HepG2 (cell line): ENCODE measurements around the gene S1PR5. TPM values are rescaled to one million over a fixed set of nuclear protein-coding genes. Genes with fewer than 3 reads are reported as not detected.

ENCODE experiments used
- ATF7-NPFF ChIP-seq: sonication (generic); formaldehyde crosslinking; IDR thresholded peaks from 2 replicates; pipeline ENCODE4 v1.8.1; 2023; ENCODE audit warnings: mild to moderate bottlenecking, low read depth, missing genetic modification reagents, moderate library complexity
- CEBPG ChIP-seq: IDR thresholded peaks from 2 replicates; pipeline ENCODE4 v1.6.1; 2016
- HDAC2 ChIP-seq: sonication (generic); formaldehyde crosslinking; IDR thresholded peaks from 2 replicates; pipeline ENCODE4 v1.4.0; 2020; ENCODE audit warnings: missing genetic modification reagents
- JDP2 ChIP-seq: sonication (generic); formaldehyde crosslinking; IDR thresholded peaks from 2 replicates; pipeline ENCODE4 v1.8.1; 2022; ENCODE audit warnings: missing genetic modification reagents, borderline replicate concordance
- KAT8 ChIP-seq: IDR thresholded peaks from 2 replicates; pipeline ENCODE4 v1.6.1; 2016; ENCODE audit warnings: missing genetic modification reagents, missing compliant biosample characterization
- KIAA2018 ChIP-seq: sonication (generic); formaldehyde crosslinking; IDR thresholded peaks from 2 replicates; pipeline ENCODE4 v1.5.0; 2020; ENCODE audit warnings: mild to moderate bottlenecking, missing genetic modification reagents, borderline replicate concordance
- RAD21 ChIP-seq: fragments of 450-650 bp; formaldehyde crosslinking; IDR thresholded peaks from 2 replicates; pipeline ENCODE4 v1.5.0; 2020; ENCODE audit warnings: mild to moderate bottlenecking
- SAFB2 ChIP-seq: sonication (generic); formaldehyde crosslinking; IDR thresholded peaks from 2 replicates; pipeline ENCODE4 v1.5.1; 2020; ENCODE audit warnings: missing genetic modification reagents, low read depth, mild to moderate bottlenecking, borderline replicate concordance
- SIX1 ChIP-seq: sonication (generic); formaldehyde crosslinking; IDR thresholded peaks from 2 replicates; pipeline ENCODE4 v1.4.0; 2020; ENCODE audit warnings: missing genetic modification reagents, borderline replicate concordance
- ZGPAT ChIP-seq: IDR thresholded peaks from 2 replicates; pipeline ENCODE4 v1.6.1; 2016; ENCODE audit warnings: mild to moderate bottlenecking
- ZNF101 ChIP-seq: sonication (generic); formaldehyde crosslinking; IDR thresholded peaks from 2 replicates; pipeline ENCODE4 v1.4.0; 2020; ENCODE audit warnings: mild to moderate bottlenecking, low read depth, missing genetic modification reagents, borderline replicate concordance
- ZNF281 ChIP-seq: sonication (generic); formaldehyde crosslinking; IDR thresholded peaks from 2 replicates; pipeline ENCODE4 v1.4.0; 2020; ENCODE audit warnings: missing genetic modification reagents, borderline replicate concordance
- ZNF510 ChIP-seq: sonication (generic); formaldehyde crosslinking; IDR thresholded peaks from 2 replicates; pipeline ENCODE4 v1.4.0; 2020; ENCODE audit warnings: low read depth, mild to moderate bottlenecking, missing genetic modification reagents
- ZNF749 ChIP-seq: sonication (generic); formaldehyde crosslinking; IDR thresholded peaks from 2 replicates; pipeline ENCODE4 v1.8.0; 2022; ENCODE audit warnings: mild to moderate bottlenecking, missing genetic modification reagents, moderate library complexity, borderline replicate concordance
- ZNF816 ChIP-seq: sonication (generic); formaldehyde crosslinking; IDR thresholded peaks from 2 replicates; pipeline ENCODE4 v1.8.0; 2022; ENCODE audit warnings: missing genetic modification reagents, mild to moderate bottlenecking, borderline replicate concordance
- polyA plus RNA-seq, 8 experiments: library from polyadenylated mRNA; depleted of rRNA in 3 of 8; stranded (reverse) in 7 of 8; unstranded in 1 of 8; fragments of >200 nt; fragmentation: Illumina TruSeq in 4 of 8; extraction: Trizol in 4 of 8; gene quantifications; 2 replicates each; pipeline versions ENCODE4 v1.2.1 to v1.2.3, GENCODE V29; 2011 to 2016; ENCODE audit warnings: low read depth in 4 of 8, missing spikeins in 1 of 8, mixed read lengths in 1 of 8; ENCODE audit not compliant: insufficient read depth in 1 of 8
- total RNA-seq, 5 experiments: library from RNA; depleted of rRNA; stranded (reverse); fragments of >200 nt; fragmentation: Illumina TruSeq; extraction: Trizol; gene quantifications; 2 replicates each; pipeline ENCODE4 v1.2.3, GENCODE V29; 2016; ENCODE audit warnings: low read depth in 1 of 5

S1PR5 gene
- total and polyA plus RNA-seq, 2 of the 13 experiments (the other 11 are each of a cell fraction or from before 2014, with no cell fraction given), result 0.04 TPM; not detected in 1

- peak; percentile 23; the same call in 1 of the 2 replicates for TF ChIP-seq ZNF281 (CRISPR knock-in tag)
- TF ChIP-seq ATF7-NPFF, result peak; percentile 99
- TF ChIP-seq ZGPAT (CRISPR knock-in tag), result peak; percentile 95
- peak; percentile 54 for TF ChIP-seq CEBPG (CRISPR knock-in tag)
- peak; percentile 12; the same call in 1 of the 2 replicates for TF ChIP-seq SIX1
- peak; percentile 79 for TF ChIP-seq HDAC2 (CRISPR knock-in tag)
- peak; percentile 88 for TF ChIP-seq KAT8 (CRISPR knock-in tag)
- peak; percentile 84; the same call in 1 of the 2 replicates for TF ChIP-seq KIAA2018 (CRISPR knock-in tag)
- TF ChIP-seq ZNF510, result peak; percentile 83; the same call in 1 of the 2 replicates
- TF ChIP-seq ZNF816 (CRISPR knock-in tag), result peak; percentile 64; the same call in 1 of the 2 replicates
- TF ChIP-seq JDP2 (CRISPR knock-in tag), result peak; percentile 70; the same call in 1 of the 2 replicates
- TF ChIP-seq SAFB2 (CRISPR knock-in tag), result peak; percentile 88
- TF ChIP-seq ZNF101 (CRISPR knock-in tag), result no peak
- peak; percentile 82; the same call in 1 of the 2 replicates for TF ChIP-seq ZNF749 (CRISPR knock-in tag)
- TF ChIP-seq RAD21 (CRISPR knock-in tag), result peak; percentile 52; the same call in 1 of the 2 replicates
Observed at GRCh38 chr19:10565567-10566407, 48.5 kb upstream of the S1PR5 start, which contains the start of gene KRI1 (continued).
